ENCODE results near the gene ACSBG1.
A peak's percentile ranks its signal among the peaks of the same experiment; 100 is the strongest.

ACSBG1 gene

GRCh38 chr15:78243491-78243941, 9.2 kb upstream of the ACSBG1 start:
- Histone ChIP-seq H3K4me1 (ENCODE audit: control insufficient read depth in 2 of 2, insufficient read depth in 1 of 2, low read depth in 1 of 2, low read length in 2 of 2) (peaks cover 3 to 5% of the 10 kb centered on the region in 2 donors), H2BK5ac (ENCODE audit: low read length) (no peak overlapping the region), H3K79me1 (ENCODE audit: low read depth, low read length) (no peaks in the 10 kb centered on the region), H3K23ac (ENCODE audit: low read depth, low read length, poor library complexity) (no peak overlapping the region), H3K36me3 (replicated peaks in 1 of 2; ENCODE audit: control insufficient read depth in 2 of 2, insufficient read depth in 2 of 2, low read length in 2 of 2) (no peaks in the 10 kb centered on the region), H3K9ac (ENCODE audit: low read depth, low read length, poor library complexity) (no peak overlapping the region), H2AFZ (ENCODE audit: low read length) (peak overlapping the region; percentile 59), H3K18ac (ENCODE audit: low read length) (no peak overlapping the region), H3K27ac (replicated peaks; ENCODE audit: low read length) (no peak overlapping the region), H2BK15ac (ENCODE audit: low read length) (no peak overlapping the region), H3K4me2 (ENCODE audit: insufficient read depth, low read length, poor library complexity, severe bottlenecking) (no peak overlapping the region), H4K8ac (ENCODE audit: low read depth, low read length) (no peak overlapping the region), H3K4me3 (ENCODE audit: low read length in 2 of 2) (no peak overlapping the region), H2BK120ac (ENCODE audit: low read depth, low read length) (no peak overlapping the region), H3K27me3 (ENCODE audit: control insufficient read depth in 3 of 3, insufficient read depth in 3 of 3, low read depth in 1 of 3, low read length in 3 of 3) (no peaks in the 10 kb centered on the region), H3K4ac (ENCODE audit: low read length) (no peak overlapping the region), H4K91ac (ENCODE audit: low read depth, low read length, poor library complexity) (no peak overlapping the region), H3K9me3 (replicated peaks in 1 of 2; ENCODE audit: control insufficient read depth in 2 of 2, insufficient read depth in 1 of 2, low read depth in 1 of 2, low read length in 2 of 2) (peaks cover 0 to 2% of the 10 kb centered on the region in 2 donors), H3K14ac (ENCODE audit: low read length) (no peak overlapping the region), H2AK5ac (ENCODE audit: low read depth, low read length) (no peak overlapping the region), H2BK12ac (ENCODE audit: low read length) (no peak overlapping the region)
- no CpG with 5 or more reads among the region's 6 CpGs for WGBS, 2 donors (ENCODE audit: extremely low coverage in 2 of 2, insufficient read length in 2 of 2, insufficient replicate concordance in 1 of 2)
- DNase-seq (ENCODE audit: low spot score), result no peak

GRCh38 chr15:78243058-78243457, 8.7 kb upstream of the ACSBG1 start:
- Histone ChIP-seq H4K8ac (ENCODE audit: low read depth, low read length) (no peak overlapping the region), H3K4me1 (ENCODE audit: control insufficient read depth in 2 of 2, insufficient read depth in 1 of 2, low read depth in 1 of 2, low read length in 2 of 2) (peaks cover 3 to 5% of the 10 kb centered on the region in 2 donors), H3K36me3 (replicated peaks in 1 of 2; ENCODE audit: control insufficient read depth in 2 of 2, insufficient read depth in 2 of 2, low read length in 2 of 2) (no peaks in the 10 kb centered on the region), H2AFZ (ENCODE audit: low read length) (peak overlapping the region; percentile 59), H2BK120ac (ENCODE audit: low read depth, low read length) (no peak overlapping the region), H3K4me2 (ENCODE audit: insufficient read depth, low read length, poor library complexity, severe bottlenecking) (no peak overlapping the region), H3K9ac (ENCODE audit: low read depth, low read length, poor library complexity) (no peak overlapping the region), H3K27ac (replicated peaks; ENCODE audit: low read length) (no peak overlapping the region), H3K27me3 (ENCODE audit: control insufficient read depth in 3 of 3, insufficient read depth in 3 of 3, low read depth in 1 of 3, low read length in 3 of 3) (no peaks in the 10 kb centered on the region), H4K91ac (ENCODE audit: low read depth, low read length, poor library complexity) (no peak overlapping the region), H3K4me3 (ENCODE audit: low read length in 2 of 2) (no peak overlapping the region), H2BK5ac (ENCODE audit: low read length) (no peak overlapping the region), H3K4ac (ENCODE audit: low read length) (no peak overlapping the region), H2BK15ac (ENCODE audit: low read length) (no peak overlapping the region), H2BK12ac (ENCODE audit: low read length) (no peak overlapping the region), H3K18ac (ENCODE audit: low read length) (no peak overlapping the region), H2AK5ac (ENCODE audit: low read depth, low read length) (no peak overlapping the region), H3K9me3 (replicated peaks in 1 of 2; ENCODE audit: control insufficient read depth in 2 of 2, insufficient read depth in 1 of 2, low read depth in 1 of 2, low read length in 2 of 2) (peaks cover 0 to 2% of the 10 kb centered on the region in 2 donors), H3K14ac (ENCODE audit: low read length) (no peak overlapping the region), H3K79me1 (ENCODE audit: low read depth, low read length) (no peaks in the 10 kb centered on the region), H3K23ac (ENCODE audit: low read depth, low read length, poor library complexity) (no peak overlapping the region)
- DNase-seq (ENCODE audit: low spot score), result no peak
- no CpG with 5 or more reads among the region's 6 CpGs for WGBS, 2 donors (ENCODE audit: extremely low coverage in 2 of 2, insufficient read length in 2 of 2, insufficient replicate concordance in 1 of 2)

- H2AFZ ChIP-seq (ENCODE audit: low read length), result no peak overlapping the region
- H3K9me3 ChIP-seq (replicated peaks in 1 of 2; ENCODE audit: control insufficient read depth in 2 of 2, insufficient read depth in 1 of 2, low read depth in 1 of 2, low read length in 2 of 2), result peaks cover 0 to 2% of the 10 kb centered on the region in 2 donors
- H2BK12ac ChIP-seq (ENCODE audit: low read length), result no peak overlapping the region
- H2BK5ac ChIP-seq (ENCODE audit: low read length), result no peak overlapping the region
- no peak overlapping the region for H2AK5ac ChIP-seq (ENCODE audit: low read depth, low read length)
- no peaks in the 10 kb centered on the region for H3K36me3 ChIP-seq (replicated peaks in 1 of 2; ENCODE audit: control insufficient read depth in 2 of 2, insufficient read depth in 2 of 2, low read length in 2 of 2)
- H3K18ac ChIP-seq (ENCODE audit: low read length), result no peak overlapping the region
- DNase-seq (ENCODE audit: low spot score), result peak; percentile 12
- H3K4me2 ChIP-seq (ENCODE audit: insufficient read depth, low read length, poor library complexity, severe bottlenecking), result no peak overlapping the region
- H3K27me3 ChIP-seq (ENCODE audit: control insufficient read depth in 3 of 3, insufficient read depth in 3 of 3, low read depth in 1 of 3, low read length in 3 of 3), result no peaks in the 10 kb centered on the region
- WGBS, 2 donors (ENCODE audit: extremely low coverage in 2 of 2, insufficient read length in 2 of 2, insufficient replicate concordance in 1 of 2), result no CpG with 5 or more reads among the region's 5 CpGs
- H3K23ac ChIP-seq (ENCODE audit: low read depth, low read length, poor library complexity), result no peak overlapping the region
- no peak overlapping the region for H3K4me3 ChIP-seq (ENCODE audit: low read length in 2 of 2)
- H3K4ac ChIP-seq (ENCODE audit: low read length), result no peak overlapping the region
- H4K91ac ChIP-seq (ENCODE audit: low read depth, low read length, poor library complexity), result no peak overlapping the region
- H3K4me1 ChIP-seq (ENCODE audit: control insufficient read depth in 2 of 2, insufficient read depth in 1 of 2, low read depth in 1 of 2, low read length in 2 of 2), result peaks cover 3 to 5% of the 10 kb centered on the region in 2 donors
- no peak overlapping the region for H3K14ac ChIP-seq (ENCODE audit: low read length)
- no peak overlapping the region for H3K9ac ChIP-seq (ENCODE audit: low read depth, low read length, poor library complexity)
- no peak overlapping the region for H4K8ac ChIP-seq (ENCODE audit: low read depth, low read length)
- H2BK120ac ChIP-seq (ENCODE audit: low read depth, low read length), result no peak overlapping the region
- no peak overlapping the region for H2BK15ac ChIP-seq (ENCODE audit: low read length)
- no peaks in the 10 kb centered on the region for H3K79me1 ChIP-seq (ENCODE audit: low read depth, low read length)
- H3K27ac ChIP-seq (replicated peaks; ENCODE audit: low read length), result no peak overlapping the region
Observed at GRCh38 chr15:78242128-78242527, 7.8 kb upstream of the ACSBG1 start.

- no peak overlapping the region for H4K91ac ChIP-seq (ENCODE audit: low read depth, low read length, poor library complexity)
- no peaks in the 10 kb centered on the region for H3K27me3 ChIP-seq (ENCODE audit: control insufficient read depth in 3 of 3, insufficient read depth in 3 of 3, low read depth in 1 of 3, low read length in 3 of 3)
- no peaks in the 10 kb centered on the region for H3K9me3 ChIP-seq (replicated peaks in 1 of 2; ENCODE audit: control insufficient read depth in 2 of 2, insufficient read depth in 1 of 2, low read depth in 1 of 2, low read length in 2 of 2)
- no peak overlapping the region for H4K8ac ChIP-seq (ENCODE audit: low read depth, low read length)
- H2BK15ac ChIP-seq (ENCODE audit: low read length), result no peak overlapping the region
- peak overlapping the region; percentile 20 for H3K18ac ChIP-seq (ENCODE audit: low read length)
- no CpG with 5 or more reads among the region's 12 CpGs for WGBS, 2 donors (ENCODE audit: extremely low coverage in 2 of 2, insufficient read length in 2 of 2, insufficient replicate concordance in 1 of 2)
- no peak overlapping the region for H2BK12ac ChIP-seq (ENCODE audit: low read length)
- no peak overlapping the region for H3K4ac ChIP-seq (ENCODE audit: low read length)
- no peak overlapping the region for H2BK5ac ChIP-seq (ENCODE audit: low read length)
- no peaks in the 10 kb centered on the region for H3K36me3 ChIP-seq (replicated peaks in 1 of 2; ENCODE audit: control insufficient read depth in 2 of 2, insufficient read depth in 2 of 2, low read length in 2 of 2)
- H3K9ac ChIP-seq (ENCODE audit: low read depth, low read length, poor library complexity), result no peak overlapping the region
- H3K14ac ChIP-seq (ENCODE audit: low read length), result no peak overlapping the region
- H2AFZ ChIP-seq (ENCODE audit: low read length), result peak overlapping the region; percentile 91
- peak; percentile 67 for DNase-seq (ENCODE audit: low spot score)
- no peak overlapping the region for H3K23ac ChIP-seq (ENCODE audit: low read depth, low read length, poor library complexity)
- H3K4me1 ChIP-seq (ENCODE audit: control insufficient read depth in 2 of 2, insufficient read depth in 1 of 2, low read depth in 1 of 2, low read length in 2 of 2), result peaks cover 3 to 5% of the 10 kb centered on the region in 2 donors
- H3K4me3 ChIP-seq (ENCODE audit: low read length in 2 of 2), result peak overlapping the region in 1 of 2 donors; percentile 32
- H2BK120ac ChIP-seq (ENCODE audit: low read depth, low read length), result no peak overlapping the region
- H2AK5ac ChIP-seq (ENCODE audit: low read depth, low read length), result no peak overlapping the region
- H3K79me1 ChIP-seq (ENCODE audit: low read depth, low read length), result no peaks in the 10 kb centered on the region
- H3K27ac ChIP-seq (replicated peaks; ENCODE audit: low read length), result no peak overlapping the region
- H3K4me2 ChIP-seq (ENCODE audit: insufficient read depth, low read length, poor library complexity, severe bottlenecking), result no peak overlapping the region
Observed at GRCh38 chr15:78241017-78241416, 6.7 kb upstream of the ACSBG1 start.

Data from neuronal stem cell (in vitro differentiated cells).